ENCODE measurements around the gene FBXO7.

Gene FBXO7

GRCh38 chr22:32512267-32512982 is 37.8 kb downstream of the FBXO7 start:
- TF ChIP-seq CTCF (conservative IDR thresholded peaks at IDR 0.05; ENCODE audit: control insufficient read depth, insufficient read depth, low read depth, low read length), result no peak
- DNase-seq (ENCODE audit: low read depth), result no peak
- H3K4me3 ChIP-seq (ENCODE audit: control insufficient read depth, low read depth, low read length), result no peak overlapping the region

- H3K4me3 ChIP-seq (ENCODE audit: control insufficient read depth, low read depth, low read length), result no peak overlapping the region
- TF ChIP-seq CTCF (conservative IDR thresholded peaks at IDR 0.05; ENCODE audit: control insufficient read depth, insufficient read depth, low read depth, low read length), result no peak
- DNase-seq (ENCODE audit: low read depth), result no peak
Observed at GRCh38 chr22:32515084-32515483, 40.5 kb downstream of the FBXO7 start.

GRCh38 chr22:32517488-32517887 is 42.9 kb downstream of the FBXO7 start:
- no peak overlapping the region for H3K4me3 ChIP-seq (ENCODE audit: control insufficient read depth, low read depth, low read length)
- no peak for TF ChIP-seq CTCF (conservative IDR thresholded peaks at IDR 0.05; ENCODE audit: control insufficient read depth, insufficient read depth, low read depth, low read length)
- no peak for DNase-seq (ENCODE audit: low read depth)

- H3K4me3 ChIP-seq (ENCODE audit: control insufficient read depth, low read depth, low read length), result no peak overlapping the region
- no peak for TF ChIP-seq CTCF (conservative IDR thresholded peaks at IDR 0.05; ENCODE audit: control insufficient read depth, insufficient read depth, low read depth, low read length)
Observed at GRCh38 chr22:32517921-32518320, 43.3 kb downstream of the FBXO7 start.

GRCh38 chr22:32518381-32518780 is 43.8 kb downstream of the FBXO7 start:
- DNase-seq (ENCODE audit: low read depth), result peak; percentile 57
- H3K4me3 ChIP-seq (ENCODE audit: control insufficient read depth, low read depth, low read length), result no peak overlapping the region
- TF ChIP-seq CTCF (conservative IDR thresholded peaks at IDR 0.05; ENCODE audit: control insufficient read depth, insufficient read depth, low read depth, low read length), result no peak

More at GRCh38 chr22:32517921-32518320, 43.3 kb downstream of the FBXO7 start:
- DNase-seq (ENCODE audit: low read depth), result no peak

GRCh38 chr22:32518848-32519247 is 44.2 kb downstream of the FBXO7 start:
- peak; percentile 43 for TF ChIP-seq CTCF (conservative IDR thresholded peaks at IDR 0.05; ENCODE audit: control insufficient read depth, insufficient read depth, low read depth, low read length)
- DNase-seq (ENCODE audit: low read depth), result no peak
- no peak overlapping the region for H3K4me3 ChIP-seq (ENCODE audit: control insufficient read depth, low read depth, low read length)
